HCT116 (cell line): ENCODE data around the gene ADIPOR1. TPM values are rescaled to one million over a fixed set of nuclear protein-coding genes. Genes with fewer than 3 reads are reported as not detected.

ENCODE experiments used
- ATAC-seq: fragments of 200-7000 bp; cut with Tn5 transposase; 2 replicates; pipeline ENCODE4 v1.9.1; 2020; ENCODE audit warnings: mild to moderate bottlenecking, moderate library complexity
- BruUV-seq: library from RNA; stranded (reverse); fragments of 400-500 nt; replicated peaks from 2 replicates; lab custom pipeline; 2021; lab: Mats Ljungman, UMichigan
- CTCF ChIA-PET: fragments of 300-600 bp; sonication (Branson Sonifier 250); formaldehyde crosslinking; loops from one replicate; lab custom pipeline; 2021; ENCODE audit warnings: antibody characterized with exemption; lab: Charles Lee
- POLR2A ChIA-PET: fragments of 300-600, 350-600 bp; sonication (Branson Sonifier 250); formaldehyde crosslinking; loops from one replicate; lab custom pipeline; 2021; ENCODE audit warnings: antibody characterized with exemption; lab: Charles Lee
- RAD21 ChIA-PET, 2 experiments: fragments of 300-600 bp; sonication (Branson Sonifier 250); formaldehyde crosslinking; loops; one replicate each; lab custom pipeline; 2023; ENCODE audit warnings: low total read pairs in 2 of 2; ENCODE audit not compliant: uncharacterized antibody in 2 of 2, unreplicated experiment in 2 of 2, low non-redundant PET in 1 of 2; lab: Charles Lee
- DNase-seq: peaks from one replicate; pipeline ENCODE4 v3.0.0-alpha.2; 2010; ENCODE audit warnings: low read depth, low spot score
- H2AFZ ChIP-seq: fragments of 200-600 bp; shearing (Covaris generic), sonication (generic); 2 replicates; pipeline ENCODE4 v1.6.1; 2017; ENCODE audit warnings: low read depth, mixed run types, mixed read lengths, antibody characterized with exemption, low read length; ENCODE audit not compliant: poor library complexity, severe bottlenecking
- H3K27ac ChIP-seq: 2 replicates; pipeline ENCODE4 v1.5.1; 2012; ENCODE audit warnings: low read depth, low read length
- H3K27me3 ChIP-seq: fragments of 200-600 bp; sonication (generic); 2 replicates; pipeline ENCODE4 v1.6.1; 2016; ENCODE audit warnings: mixed run types, low read length, mixed read lengths; ENCODE audit not compliant: insufficient read depth
- H3K36me3 ChIP-seq, 2 experiments: fragments of 200-500 bp in 1 of 2; fragments of 200-600 bp in 1 of 2; sonication (Bioruptor generic) in 1 of 2; sonication (generic) in 1 of 2; 2 replicates each; pipeline versions ENCODE4 v1.5.1 to v1.6.1; 2014 to 2016; ENCODE audit warnings: low read length in 2 of 2, inconsistent platforms in 1 of 2, mixed read lengths in 1 of 2, mixed run types in 1 of 2; ENCODE audit not compliant: insufficient read depth in 2 of 2, control insufficient read depth in 1 of 2
- H3K4me1 ChIP-seq, 2 experiments: fragments of 200-600 bp in 1 of 2; sonication (generic) in 1 of 2; 2 replicates each; pipeline versions ENCODE4 v1.5.1 to v1.6.1; 2012 to 2017; ENCODE audit warnings: low read length in 2 of 2, inconsistent platforms in 1 of 2, mild to moderate bottlenecking in 1 of 2, mixed read lengths in 1 of 2, mixed run types in 1 of 2, moderate library complexity in 1 of 2; ENCODE audit not compliant: insufficient read depth in 2 of 2, control insufficient read depth in 1 of 2
- H3K4me2 ChIP-seq: fragments of 200-600 bp; sonication (generic); 2 replicates; pipeline ENCODE4 v1.6.1; 2017; ENCODE audit warnings: mixed run types, low read length, mixed read lengths
- H3K4me3 ChIP-seq, 2 experiments: fragments of 200-600 bp in 1 of 2; sonication (generic) in 1 of 2; replicated peaks in 1 of 2; 2 replicates each; pipeline ENCODE4 v1.5.1; 2011 to 2016; ENCODE audit warnings: low read length in 2 of 2, control low read depth in 1 of 2, low read depth in 1 of 2, mild to moderate bottlenecking in 1 of 2, mixed read lengths in 1 of 2, mixed run types in 1 of 2
- H3K79me2 ChIP-seq: fragments of 200-600 bp; sonication (generic); 2 replicates; pipeline ENCODE4 v1.6.1; 2017; ENCODE audit warnings: mild to moderate bottlenecking, mixed run types, low read length, moderate library complexity, mixed read lengths; ENCODE audit not compliant: insufficient read depth
- H3K9ac ChIP-seq: fragments of 200-600 bp; sonication (generic); 2 replicates; pipeline ENCODE4 v1.6.1; 2016; ENCODE audit warnings: low read length, mixed read lengths
- H3K9me2 ChIP-seq: fragments of 200-600 bp; sonication (generic), shearing (Covaris generic); 2 replicates; pipeline ENCODE4 v1.6.1; 2017; ENCODE audit warnings: mixed run types, mild to moderate bottlenecking, moderate library complexity; ENCODE audit not compliant: insufficient read depth
- H3K9me3 ChIP-seq, 2 experiments: fragments of 200-500 bp in 1 of 2; fragments of 200-600 bp in 1 of 2; sonication (Bioruptor generic) in 1 of 2; sonication (generic) in 1 of 2; 2 replicates each; pipeline ENCODE4 v1.6.1; 2014 to 2017; ENCODE audit warnings: low read length in 2 of 2, mixed read lengths in 2 of 2, inconsistent platforms in 1 of 2, low read depth in 1 of 2, mild to moderate bottlenecking in 1 of 2, mixed run types in 1 of 2, moderate library complexity in 1 of 2; ENCODE audit not compliant: control insufficient read depth in 1 of 2, insufficient read depth in 1 of 2
- H4K20me1 ChIP-seq: fragments of 200-600 bp; sonication (generic), shearing (Covaris generic); 2 replicates; pipeline ENCODE4 v1.6.1; 2017; ENCODE audit warnings: mixed run types, mild to moderate bottlenecking, moderate library complexity; ENCODE audit not compliant: insufficient read depth
- EZH2 ChIP-seq: fragments of 200-600 bp; sonication (generic); IDR thresholded peaks from 2 replicates; pipeline ENCODE4 v1.6.1; 2017; ENCODE audit warnings: antibody characterized with exemption, mixed run types
- EZH2phosphoT487 ChIP-seq: fragments of 200-600 bp; IDR thresholded peaks from 2 replicates; pipeline ENCODE4 v1.6.1; 2018; ENCODE audit warnings: antibody characterized with exemption, borderline replicate concordance
- intact Hi-C: fragments of 100-400 bp; cut with micrococcal nuclease; formaldehyde crosslinking; loops from 2 replicates; pipeline ENCODE4 v1.10.0; 2022
- total RNA-seq: library from RNA; stranded (reverse); gene quantifications from one replicate; pipeline ENCODE4 v1.2.1, GENCODE V29; 2021; ENCODE audit not compliant: unreplicated experiment
- TF ChIP-seq, protein P1 (sequence below): IDR thresholded peaks from 2 replicates; pipeline ENCODE4 v1.6.1; 2011; ENCODE audit warnings: mild to moderate bottlenecking, low read length, moderate library complexity; ENCODE audit not compliant: insufficient replicate concordance; ENCODE audit errors: extremely low read depth
- TF ChIP-seq, protein P2 (sequence below): IDR thresholded peaks from 2 replicates; pipeline ENCODE4 v1.6.1; 2012
- TF ChIP-seq, protein P3 (sequence below): IDR thresholded peaks from 2 replicates; pipeline ENCODE4 v1.6.1; 2012; ENCODE audit warnings: low read depth

The ADIPOR1 gene
- total RNA-seq, 1 experiment from 2014 or later = 89.8 TPM

DNA sequence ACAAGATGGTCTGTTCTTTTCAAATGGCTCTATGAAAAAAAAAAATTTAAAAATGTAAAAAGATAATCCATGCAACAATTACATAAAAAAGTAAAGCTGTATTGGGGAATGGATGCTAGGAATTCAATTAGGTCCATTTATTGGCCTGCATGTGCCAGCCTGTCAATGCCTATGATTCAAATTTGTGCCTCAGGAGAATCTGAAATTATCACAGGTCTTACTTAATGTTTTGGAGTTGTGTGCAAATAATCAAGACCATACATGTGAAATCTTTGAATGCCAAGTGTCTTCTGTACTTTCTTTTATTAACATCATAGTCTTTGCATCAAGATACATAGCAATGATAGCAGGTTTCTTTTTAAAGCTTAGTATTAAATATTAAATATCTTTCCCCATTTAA is 17.6 kb downstream of the ADIPOR1 start:
- intact Hi-C loops = no loop called here
- H3K9ac ChIP-seq = no peak overlapping the region
- no peak overlapping the region for H3K4me2 ChIP-seq
- H3K9me2 ChIP-seq = no peaks in the 10 kb centered on the region
- TF ChIP-seq, protein P1, sequence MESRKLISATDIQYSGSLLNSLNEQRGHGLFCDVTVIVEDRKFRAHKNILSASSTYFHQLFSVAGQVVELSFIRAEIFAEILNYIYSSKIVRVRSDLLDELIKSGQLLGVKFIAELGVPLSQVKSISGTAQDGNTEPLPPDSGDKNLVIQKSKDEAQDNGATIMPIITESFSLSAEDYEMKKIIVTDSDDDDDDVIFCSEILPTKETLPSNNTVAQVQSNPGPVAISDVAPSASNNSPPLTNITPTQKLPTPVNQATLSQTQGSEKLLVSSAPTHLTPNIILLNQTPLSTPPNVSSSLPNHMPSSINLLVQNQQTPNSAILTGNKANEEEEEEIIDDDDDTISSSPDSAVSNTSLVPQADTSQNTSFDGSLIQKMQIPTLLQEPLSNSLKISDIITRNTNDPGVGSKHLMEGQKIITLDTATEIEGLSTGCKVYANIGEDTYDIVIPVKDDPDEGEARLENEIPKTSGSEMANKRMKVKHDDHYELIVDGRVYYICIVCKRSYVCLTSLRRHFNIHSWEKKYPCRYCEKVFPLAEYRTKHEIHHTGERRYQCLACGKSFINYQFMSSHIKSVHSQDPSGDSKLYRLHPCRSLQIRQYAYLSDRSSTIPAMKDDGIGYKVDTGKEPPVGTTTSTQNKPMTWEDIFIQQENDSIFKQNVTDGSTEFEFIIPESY = no peak
- TF ChIP-seq EZH2 (no peak), EZH2phosphoT487 (no peak)
- TF ChIP-seq, protein P2, sequence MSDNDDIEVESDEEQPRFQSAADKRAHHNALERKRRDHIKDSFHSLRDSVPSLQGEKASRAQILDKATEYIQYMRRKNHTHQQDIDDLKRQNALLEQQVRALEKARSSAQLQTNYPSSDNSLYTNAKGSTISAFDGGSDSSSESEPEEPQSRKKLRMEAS = no peak
- TF ChIP-seq, protein P3, sequence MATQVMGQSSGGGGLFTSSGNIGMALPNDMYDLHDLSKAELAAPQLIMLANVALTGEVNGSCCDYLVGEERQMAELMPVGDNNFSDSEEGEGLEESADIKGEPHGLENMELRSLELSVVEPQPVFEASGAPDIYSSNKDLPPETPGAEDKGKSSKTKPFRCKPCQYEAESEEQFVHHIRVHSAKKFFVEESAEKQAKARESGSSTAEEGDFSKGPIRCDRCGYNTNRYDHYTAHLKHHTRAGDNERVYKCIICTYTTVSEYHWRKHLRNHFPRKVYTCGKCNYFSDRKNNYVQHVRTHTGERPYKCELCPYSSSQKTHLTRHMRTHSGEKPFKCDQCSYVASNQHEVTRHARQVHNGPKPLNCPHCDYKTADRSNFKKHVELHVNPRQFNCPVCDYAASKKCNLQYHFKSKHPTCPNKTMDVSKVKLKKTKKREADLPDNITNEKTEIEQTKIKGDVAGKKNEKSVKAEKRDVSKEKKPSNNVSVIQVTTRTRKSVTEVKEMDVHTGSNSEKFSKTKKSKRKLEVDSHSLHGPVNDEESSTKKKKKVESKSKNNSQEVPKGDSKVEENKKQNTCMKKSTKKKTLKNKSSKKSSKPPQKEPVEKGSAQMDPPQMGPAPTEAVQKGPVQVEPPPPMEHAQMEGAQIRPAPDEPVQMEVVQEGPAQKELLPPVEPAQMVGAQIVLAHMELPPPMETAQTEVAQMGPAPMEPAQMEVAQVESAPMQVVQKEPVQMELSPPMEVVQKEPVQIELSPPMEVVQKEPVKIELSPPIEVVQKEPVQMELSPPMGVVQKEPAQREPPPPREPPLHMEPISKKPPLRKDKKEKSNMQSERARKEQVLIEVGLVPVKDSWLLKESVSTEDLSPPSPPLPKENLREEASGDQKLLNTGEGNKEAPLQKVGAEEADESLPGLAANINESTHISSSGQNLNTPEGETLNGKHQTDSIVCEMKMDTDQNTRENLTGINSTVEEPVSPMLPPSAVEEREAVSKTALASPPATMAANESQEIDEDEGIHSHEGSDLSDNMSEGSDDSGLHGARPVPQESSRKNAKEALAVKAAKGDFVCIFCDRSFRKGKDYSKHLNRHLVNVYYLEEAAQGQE = no peak
- H3K36me3 ChIP-seq = peaks cover 34 to 46% of the 10 kb centered on the region in 2 experiments; a peak in 3 of 4 replicates
- no peak for ATAC-seq
- no TSS peak for BruUV-seq
- no peaks in the 10 kb centered on the region for H3K27me3 ChIP-seq
- H3K4me3 ChIP-seq = no peak overlapping the region
- RAD21 ChIA-PET = no interaction called here
- H2AFZ ChIP-seq = no peak overlapping the region
- POLR2A ChIA-PET = no interaction called here
- no peaks in the 10 kb centered on the region for H4K20me1 ChIP-seq
- CTCF ChIA-PET = no interaction called here
- peaks cover 0 to 4% of the 10 kb centered on the region in 2 experiments; a peak in 1 of 4 replicates for H3K4me1 ChIP-seq
- DNase-seq = no peak
- no peaks in the 10 kb centered on the region for H3K9me3 ChIP-seq
- H3K27ac ChIP-seq = no peak overlapping the region
- H3K79me2 ChIP-seq = 0 out of 2 replicates have a peak, but pooled peaks cover under 1% of the 10 kb centered on the region
